GM10266 (cell line): ENCODE data around the gene LECT2.

Experiments
- DNase-seq: peaks from one replicate; pipeline ENCODE4 v3.0.0; 2012; ENCODE audit errors: extremely low spot score
- CTCF ChIP-seq: IDR thresholded peaks from 2 replicates; pipeline ENCODE4 v1.5.1; 2012; ENCODE audit warnings: mild to moderate bottlenecking, low read depth; ENCODE audit not compliant: control insufficient read depth, insufficient read depth; ENCODE audit errors: missing control alignments

The LECT2 gene

DNA sequence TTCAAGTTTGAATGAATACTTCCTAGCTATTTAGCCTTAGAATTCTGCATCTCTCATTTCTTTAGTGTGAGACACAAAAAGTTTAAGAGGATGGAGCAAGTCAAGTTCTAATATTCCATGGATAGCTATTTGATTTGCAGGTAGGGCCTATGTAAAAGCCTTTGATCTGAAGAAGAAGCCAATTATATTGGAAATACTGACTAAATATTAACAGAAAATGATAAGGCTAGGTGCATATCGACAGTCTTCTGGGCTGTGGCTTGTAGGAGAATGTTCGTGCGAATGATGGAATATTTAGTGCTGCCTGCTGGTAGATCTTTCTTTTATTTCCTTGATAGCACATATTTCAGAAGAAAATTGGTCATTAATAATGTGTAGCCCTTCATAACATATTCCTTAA lies at the start of gene LECT2:
Gene LECT2 (minus strand): TSS at position 85 of the 400 bp plus-strand sequence. CDS start 150 bp downstream, outside the sequence.
- DNase-seq: no peak
- no peak for TF ChIP-seq CTCF

GRCh38 chr5:136004436-136004835 lies 49.7 kb upstream of the LECT2 start:
- no peak for TF ChIP-seq CTCF
- no peak for DNase-seq

DNA sequence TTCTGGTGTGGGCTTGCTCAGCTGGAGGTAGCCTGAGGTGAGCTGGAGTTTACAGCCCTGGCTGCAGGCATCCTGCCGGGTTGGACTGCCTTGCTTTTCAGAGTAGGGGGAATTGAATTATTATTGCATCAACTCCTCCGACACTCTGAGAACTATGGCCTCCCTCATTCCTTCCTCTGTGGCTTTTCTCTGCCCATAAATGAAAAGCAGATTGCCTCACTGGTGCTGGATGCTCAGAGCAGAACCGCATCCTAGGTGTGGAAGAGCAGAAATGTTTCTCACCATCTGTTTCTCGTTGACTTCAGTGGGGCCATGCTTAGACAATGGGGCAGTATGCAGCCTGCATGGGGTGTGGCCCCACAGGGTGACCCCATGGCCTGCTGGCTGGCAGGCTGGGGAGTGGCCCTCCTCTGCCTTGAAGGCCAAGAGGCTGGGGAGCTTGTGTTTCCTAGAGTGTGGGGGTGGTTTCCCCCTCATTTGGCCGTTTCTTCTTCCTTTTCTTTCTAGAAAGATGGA lies 46.7 kb upstream of the LECT2 start:
- DNase-seq: no peak
- no peak for TF ChIP-seq CTCF

GRCh38 chr5:136000932-136001331 lies 46.1 kb upstream of the LECT2 start:
- no peak for DNase-seq
- no peak for TF ChIP-seq CTCF

DNA sequence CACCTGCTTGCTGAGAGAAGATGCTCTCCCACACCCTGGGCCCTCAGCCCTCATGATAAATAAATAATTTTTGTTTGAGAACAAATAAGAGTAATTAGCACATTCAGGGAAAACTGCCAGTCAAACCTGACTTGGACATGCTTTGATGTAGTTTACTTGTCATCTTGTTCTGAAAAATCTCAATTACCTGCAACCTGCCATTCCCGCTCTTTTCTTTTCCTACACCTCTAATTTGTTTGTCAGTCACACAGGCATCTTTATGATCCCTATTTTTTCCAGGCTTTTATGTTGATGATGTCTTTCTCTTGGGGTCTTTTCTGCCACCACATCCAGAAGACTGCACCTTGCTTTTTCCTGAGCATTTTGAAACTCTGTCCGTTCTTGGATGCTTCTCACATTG lies 45.4 kb upstream of the LECT2 start:
- DNase-seq: no peak
- TF ChIP-seq CTCF: no peak

GRCh38 chr5:135999406-136000139 lies 44.8 kb upstream of the LECT2 start:
- no peak for TF ChIP-seq CTCF

DNA sequence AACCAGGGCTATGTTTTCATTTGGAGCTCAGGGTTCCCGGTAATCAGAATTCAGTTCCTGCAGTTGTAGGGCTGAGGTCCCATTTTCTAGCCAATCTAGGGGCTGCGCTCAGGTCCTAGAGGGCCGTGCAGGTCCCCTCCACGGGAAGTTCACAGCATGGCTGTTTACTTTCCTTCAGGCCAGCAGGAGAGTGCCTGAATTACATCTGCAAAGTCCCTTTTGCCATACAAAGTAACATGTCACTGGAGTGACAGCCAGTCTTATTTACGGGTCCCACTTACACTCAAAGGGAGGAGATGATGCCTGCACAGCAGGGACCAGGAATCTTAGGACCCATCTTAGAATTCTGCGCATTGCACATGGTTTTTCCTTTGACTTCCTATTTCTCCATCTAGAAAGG lies 44.1 kb upstream of the LECT2 start:
- no peak for DNase-seq
- no peak for TF ChIP-seq CTCF

More at GRCh38 chr5:135999406-136000139, 44.8 kb upstream of the LECT2 start:
- DNase-seq: no peak
